AG09319 (cell line): Measurements from ENCODE around the gene SLC25A12.
A peak's percentile ranks its signal among the peaks of the same experiment; 100 is the strongest.

ENCODE experiments used
- DNase-seq: peaks from one replicate; pipeline ENCODE4 v3.0.0-alpha.2; 2010; ENCODE audit warnings: low read depth; ENCODE audit errors: extremely low read depth
- CTCF ChIP-seq: IDR thresholded peaks from 2 replicates; pipeline ENCODE4 v1.5.1; 2011; ENCODE audit warnings: low read depth, mild to moderate bottlenecking, inconsistent platforms, low read length, moderate library complexity

SLC25A12 gene

GRCh38 chr2:171893824-171894611 is at the start of gene SLC25A12:
Gene SLC25A12, minus strand, starts transcription at chr2:171894244. Its CDS starts 30 bp downstream, at chr2:171894214.
- DNase-seq: peak; percentile 23
- TF ChIP-seq CTCF: no peak

- TF ChIP-seq CTCF: no peak
- DNase-seq: no peak
Observed at GRCh38 chr2:171941316-171941699, 47.3 kb upstream of the SLC25A12 start.

GRCh38 chr2:171939743-171940071 is 45.7 kb upstream of the SLC25A12 start:
- DNase-seq: no peak
- no peak for TF ChIP-seq CTCF

- TF ChIP-seq CTCF: no peak
- DNase-seq: no peak
Observed at GRCh38 chr2:171939058-171939742, 45.2 kb upstream of the SLC25A12 start.

DNA sequence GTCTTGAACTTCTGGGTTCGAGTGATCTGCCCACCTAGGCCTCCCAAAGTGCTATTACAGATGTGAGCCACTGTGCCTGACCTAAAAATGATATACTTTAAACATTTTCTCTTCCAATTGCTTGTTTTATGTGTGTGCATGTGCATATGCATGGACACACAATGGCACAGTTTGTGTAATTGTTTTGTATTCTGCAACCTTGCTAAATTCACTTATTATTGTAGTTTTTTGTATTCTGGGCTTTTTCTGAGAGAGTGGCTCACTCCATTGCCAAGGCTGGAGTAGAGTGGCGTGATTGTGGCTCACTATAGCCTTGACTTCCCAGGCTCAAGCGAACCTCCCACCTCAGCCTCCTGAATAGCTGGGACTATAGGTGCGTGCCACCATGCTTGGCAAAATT is 36.3 kb upstream of the SLC25A12 start:
- no peak for TF ChIP-seq CTCF
- no peak for DNase-seq

- TF ChIP-seq CTCF: no peak
- DNase-seq: no peak
Observed at GRCh38 chr2:171924170-171924942, 30.3 kb upstream of the SLC25A12 start.

GRCh38 chr2:171923206-171923605 is 29.2 kb upstream of the SLC25A12 start:
- TF ChIP-seq CTCF: no peak
- DNase-seq: no peak
